Colon (tissue), 2 donors: Measurements from ENCODE around the gene ABO.
"Not testable (repeated sequence)": the region's sequence is repeated elsewhere in the genome, so short reads cannot be mapped to it uniquely, and the experiment has no call there.

Experiments
- FAIRE-seq: peaks from 2 replicates; lab custom pipeline; 2012; peaks lifted over from hg19 to GRCh38; lab: Jason Lieb, UNC
- donor health status: control.
- donor health status: control.

ABO gene

GRCh38 chr9:133225171-133226011 is 49.6 kb downstream of the ABO start:
- FAIRE-seq = no peak

- no peak for FAIRE-seq
These were observed 50.2 kb downstream of the ABO start for GRCh38 chr9:133224762-133225161.

GRCh38 chr9:133223159-133223756 is 51.7 kb downstream of the ABO start:
- not testable (repeated sequence) for FAIRE-seq

GRCh38 chr9:133221994-133222393 is 53.0 kb downstream of the ABO start:
- FAIRE-seq = not testable (repeated sequence)

GRCh38 chr9:133221177-133221809 is 53.7 kb downstream of the ABO start:
- FAIRE-seq = no peak

GRCh38 chr9:133218049-133218975 is 56.7 kb downstream of the ABO start:
- FAIRE-seq = not testable (repeated sequence)

- FAIRE-seq = not testable (repeated sequence)
These were observed 57.5 kb downstream of the ABO start for GRCh38 chr9:133217333-133217988.

GRCh38 chr9:133214276-133214675 is 60.7 kb downstream of the ABO start:
- not testable (repeated sequence) for FAIRE-seq

- FAIRE-seq = no peak
These were observed 64.4 kb downstream of the ABO start for GRCh38 chr9:133210609-133211008.

- no peak for FAIRE-seq
These were observed 64.8 kb downstream of the ABO start for GRCh38 chr9:133210202-133210532.

- FAIRE-seq = not testable (repeated sequence)
These were observed 65.4 kb downstream of the ABO start for GRCh38 chr9:133209327-133210201.

GRCh38 chr9:133208880-133209300 is 66.1 kb downstream of the ABO start, which contains the start of gene OBP2B:
TSS of gene OBP2B (minus strand) at chr9:133209250. CDS start at chr9:133209199, 51 bp downstream.
- not testable (repeated sequence) for FAIRE-seq

- FAIRE-seq = not testable (repeated sequence)
These were observed 66.7 kb downstream of the ABO start for GRCh38 chr9:133208171-133208879.

GRCh38 chr9:133207540-133208170 is 67.3 kb downstream of the ABO start:
- FAIRE-seq = no peak

GRCh38 chr9:133207021-133207531 is 67.9 kb downstream of the ABO start:
- no peak for FAIRE-seq

- FAIRE-seq = no peak
These were observed 68.7 kb downstream of the ABO start for GRCh38 chr9:133205996-133206931.

GRCh38 chr9:133205481-133205887 is 69.5 kb downstream of the ABO start:
- FAIRE-seq = not testable (repeated sequence)
